Ovary (tissue), 9 donors: ENCODE measurements around the gene PPP2R2C. TPM values are rescaled to one million over a fixed set of nuclear protein-coding genes. Genes with fewer than 3 reads are reported as not detected.

Source experiments
- DNase-seq, 5 donors: peaks; one replicate each; pipeline ENCODE4 v3.0.0-alpha.2; 2019 to 2020
- H3K27ac ChIP-seq, 2 donors: fragments of 200-600 bp; one replicate each; pipeline versions ENCODE4 v1.5.1 to v1.8.0; 2019 to 2022
- H3K27me3 ChIP-seq: fragments of 200-600 bp; one replicate; pipeline ENCODE4 v1.8.0; 2022
- H3K36me3 ChIP-seq: fragments of 200-600 bp; sonication (generic); one replicate; pipeline ENCODE4 v1.5.1; 2019
- H3K4me1 ChIP-seq: one replicate; pipeline ENCODE4 v1.8.1; 2013; ENCODE audit warnings: mild to moderate bottlenecking, moderate library complexity; ENCODE audit not compliant: insufficient read depth
- H3K4me3 ChIP-seq: fragments of 200-600 bp; sonication (generic); one replicate; pipeline ENCODE4 v1.5.1; 2017
- H3K9me3 ChIP-seq, 2 donors: fragments of 200-600 bp in 1 of 2; sonication (generic) in 1 of 2; one replicate each; pipeline versions ENCODE4 v1.5.1 to v1.8.1; 2013 to 2019; ENCODE audit warnings: mild to moderate bottlenecking in 1 of 2, moderate library complexity in 1 of 2
- EP300 ChIP-seq: sonication (generic); formaldehyde crosslinking; IDR thresholded peaks from one replicate; pipeline ENCODE4 v1.6.1; 2017; ENCODE audit warnings: antibody characterized with exemption
- POLR2A ChIP-seq: fragments of 450-650 bp; IDR thresholded peaks from one replicate; pipeline ENCODE4 v1.6.1; 2017; ENCODE audit warnings: antibody characterized with exemption, mild to moderate bottlenecking, moderate library complexity
- WGBS, 3 donors: extraction: QIAGEN DNeasy Blood & Tissue Kit in 1 of 3; methylation state at CpG; one replicate each; pipeline versions ENCODE4 v1.1.5 to v1.1.7; 2013 to 2017; 5-methylcytosine and 5-hydroxymethylcytosine counted together
- intact Hi-C, 4 donors: fragments of 100-400 bp; cut with DNase I; formaldehyde crosslinking; loops; one replicate each; pipeline versions ENCODE4 v1.11.0 to v1.15.1; 2022 to 2023
- polyA plus RNA-seq, 2 donors: library from polyadenylated mRNA; stranded (reverse); fragments of 200-250 nt in 1 of 2; fragments of 350-450 nt in 1 of 2; fragmentation: Illumina TruSeq in 1 of 2; extraction: RNeasy Lipid Tissue Mini Kit (QIAGEN cat#74804) in 1 of 2; gene quantifications; one replicate each; pipeline ENCODE4 v1.2.3, GENCODE V29; 2013 to 2014
- total RNA-seq, 7 donors: library from RNA; depleted of rRNA in 2 of 7; stranded (reverse); fragments of >200 nt in 2 of 7; fragmentation: NEBNext Ultra II Directional in 3 of 7; extraction: Animal tissue kit (Norgen Biotek cat#: 25700) in 3 of 7; gene quantifications; one replicate each; pipeline versions ENCODE4 v1.1.0 to v1.2.4, GENCODE V29; 2016 to 2023
- TF ChIP-seq, protein P1 (sequence below), 3 donors: fragments of 450-650 bp in 2 of 3; fragments of 200-600 bp in 1 of 3; IDR thresholded peaks; one replicate each; pipeline versions ENCODE4 v1.5.1 to v1.8.0; 2016 to 2022; ENCODE audit warnings: antibody characterized with exemption in 3 of 3, mild to moderate bottlenecking in 1 of 3
- donor health status: DM: no; HTN: no; CAD: no; lungs with moderate emphysema.
- donor health status: DM: no; HTN: no; CAD: no.
- donor health status: Bipolar disorder and iron deficiency.
- donor health status: DM: yes; HTN: yes; CAD: no.
- donor health status: DM: no; HTN: no; CAD: no.
- donor health status: DM: yes; HTN: yes; CAD: no.

PPP2R2C gene
- total and polyA plus RNA-seq, 9 donors, result 0.12 to 4.5 (median 0.77) TPM

DNA sequence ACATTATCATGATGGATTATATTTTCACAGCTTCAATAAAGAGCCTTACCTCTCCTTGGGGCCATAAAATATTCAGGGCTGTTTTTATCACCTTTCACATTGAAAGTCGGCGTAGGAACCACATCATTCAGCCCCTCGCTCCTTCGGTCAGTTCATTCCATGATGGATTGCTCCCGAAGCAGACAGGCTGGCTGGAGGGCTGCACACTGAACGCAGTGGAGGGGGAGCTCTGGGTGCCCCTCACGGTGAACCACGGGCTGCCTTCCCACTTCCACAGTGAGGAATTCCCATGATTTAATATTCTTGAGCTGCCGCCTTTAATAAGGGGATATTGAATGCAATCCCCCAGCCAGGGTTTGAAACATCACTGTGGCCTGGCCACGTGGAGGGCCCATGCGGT lies 16.0 kb downstream of the PPP2R2C start:
- WGBS, 3 donors, result 76 to 78% (median 78%) methylated on average over 11 of the region's 11 CpGs
- Histone ChIP-seq H3K9me3 (no peaks in the 10 kb centered on the region), H3K27me3 (no peaks in the 10 kb centered on the region), H3K4me3 (no peak overlapping the region), H3K36me3 (no peaks in the 10 kb centered on the region), H3K4me1 (no peaks in the 10 kb centered on the region), H3K27ac (no peak overlapping the region)
- no peak for TF ChIP-seq POLR2A
- DNase-seq, result no peak
- intact Hi-C loops, result loop anchor here in 1 of 4 donors (2.0 kb wide), 1 partner anchor 64 kb away; no protein-coding TSS in a partner anchor

DNA sequence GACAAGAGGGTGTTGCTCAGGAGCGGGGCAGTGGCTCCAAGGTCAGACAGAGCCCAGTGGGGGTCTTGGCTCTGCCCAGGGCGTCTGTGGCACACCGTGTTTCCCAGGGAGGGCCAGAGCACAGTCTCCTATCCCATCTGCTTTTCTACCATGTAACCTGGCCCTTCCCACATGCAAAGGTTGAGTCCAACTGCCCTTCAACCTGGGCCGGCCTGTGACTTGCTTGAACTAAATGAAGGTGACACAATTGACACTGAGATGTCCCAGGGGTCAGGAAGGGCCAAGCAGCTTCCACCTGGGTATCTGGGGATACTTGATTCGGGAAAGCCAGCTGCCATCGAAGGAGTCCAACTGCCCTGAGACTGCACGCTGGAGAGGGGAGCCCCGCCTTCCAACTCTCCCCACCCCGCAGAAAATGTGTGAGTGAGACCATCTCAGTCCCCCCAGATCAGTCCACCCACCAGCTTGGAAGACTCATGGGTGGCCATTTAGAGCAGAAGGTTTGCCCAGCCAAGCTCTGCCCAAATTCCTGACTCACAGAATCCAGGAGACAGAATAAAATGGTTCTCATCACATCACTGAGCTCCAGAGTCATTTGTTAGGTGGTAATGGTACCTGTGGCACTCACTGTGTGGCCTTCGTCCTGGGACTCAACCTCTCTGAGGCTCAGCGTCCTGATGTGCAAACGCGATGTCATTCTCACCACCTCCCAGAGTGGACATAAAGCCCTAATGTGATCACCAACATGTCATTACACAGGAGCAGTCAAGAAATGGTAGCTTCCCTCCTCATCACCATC lies 18.1 kb downstream of the PPP2R2C start:
- no peak overlapping the region for H3K27ac ChIP-seq
- TF ChIP-seq EP300, result no peak
- TF ChIP-seq POLR2A, result no peak
- TF ChIP-seq, protein P1, sequence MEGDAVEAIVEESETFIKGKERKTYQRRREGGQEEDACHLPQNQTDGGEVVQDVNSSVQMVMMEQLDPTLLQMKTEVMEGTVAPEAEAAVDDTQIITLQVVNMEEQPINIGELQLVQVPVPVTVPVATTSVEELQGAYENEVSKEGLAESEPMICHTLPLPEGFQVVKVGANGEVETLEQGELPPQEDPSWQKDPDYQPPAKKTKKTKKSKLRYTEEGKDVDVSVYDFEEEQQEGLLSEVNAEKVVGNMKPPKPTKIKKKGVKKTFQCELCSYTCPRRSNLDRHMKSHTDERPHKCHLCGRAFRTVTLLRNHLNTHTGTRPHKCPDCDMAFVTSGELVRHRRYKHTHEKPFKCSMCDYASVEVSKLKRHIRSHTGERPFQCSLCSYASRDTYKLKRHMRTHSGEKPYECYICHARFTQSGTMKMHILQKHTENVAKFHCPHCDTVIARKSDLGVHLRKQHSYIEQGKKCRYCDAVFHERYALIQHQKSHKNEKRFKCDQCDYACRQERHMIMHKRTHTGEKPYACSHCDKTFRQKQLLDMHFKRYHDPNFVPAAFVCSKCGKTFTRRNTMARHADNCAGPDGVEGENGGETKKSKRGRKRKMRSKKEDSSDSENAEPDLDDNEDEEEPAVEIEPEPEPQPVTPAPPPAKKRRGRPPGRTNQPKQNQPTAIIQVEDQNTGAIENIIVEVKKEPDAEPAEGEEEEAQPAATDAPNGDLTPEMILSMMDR (IDR thresholded peaks at IDR 0.05), result no peak
- no peaks in the 10 kb centered on the region for H3K36me3 ChIP-seq
- H3K9me3 ChIP-seq, result no peaks in the 10 kb centered on the region
- no peak for DNase-seq
- H3K4me3 ChIP-seq, result no peak overlapping the region
- H3K27me3 ChIP-seq, result no peaks in the 10 kb centered on the region
- no peaks in the 10 kb centered on the region for H3K4me1 ChIP-seq
- intact Hi-C loops, result no loop called here
- 78 to 82% (median 79%) methylated on average over 13 of the region's 13 CpGs for WGBS, 3 donors

DNA sequence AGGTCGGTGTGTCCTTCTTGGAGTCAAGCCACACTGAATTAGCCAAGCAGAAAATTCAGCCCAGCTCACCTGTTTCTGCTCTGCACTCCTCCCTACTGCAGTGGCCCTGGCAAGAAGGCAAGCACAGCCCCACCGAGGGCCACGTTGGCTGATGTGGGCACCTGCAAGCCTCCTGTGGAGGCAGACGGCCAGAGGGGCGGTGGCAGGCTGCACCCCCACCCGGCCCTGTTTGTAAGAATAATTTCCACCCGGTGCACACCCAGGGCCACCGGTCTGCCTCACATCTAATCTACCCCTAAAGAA lies 18.8 kb downstream of the PPP2R2C start:
- WGBS, 3 donors, result 62 to 70% (median 66%) methylated on average over 8 of the region's 8 CpGs
- TF ChIP-seq, protein P1 (IDR thresholded peaks at IDR 0.05), result no peak
- TF ChIP-seq EP300, result no peak
- TF ChIP-seq POLR2A, result no peak
- no peak overlapping the region for H3K27ac ChIP-seq
- H3K4me3 ChIP-seq, result no peak overlapping the region
- H3K27me3 ChIP-seq, result no peaks in the 10 kb centered on the region
- no peak for DNase-seq
- H3K9me3 ChIP-seq, result no peaks in the 10 kb centered on the region
- intact Hi-C loops, result no loop called here
- H3K4me1 ChIP-seq, result no peaks in the 10 kb centered on the region
- H3K36me3 ChIP-seq, result no peaks in the 10 kb centered on the region

DNA sequence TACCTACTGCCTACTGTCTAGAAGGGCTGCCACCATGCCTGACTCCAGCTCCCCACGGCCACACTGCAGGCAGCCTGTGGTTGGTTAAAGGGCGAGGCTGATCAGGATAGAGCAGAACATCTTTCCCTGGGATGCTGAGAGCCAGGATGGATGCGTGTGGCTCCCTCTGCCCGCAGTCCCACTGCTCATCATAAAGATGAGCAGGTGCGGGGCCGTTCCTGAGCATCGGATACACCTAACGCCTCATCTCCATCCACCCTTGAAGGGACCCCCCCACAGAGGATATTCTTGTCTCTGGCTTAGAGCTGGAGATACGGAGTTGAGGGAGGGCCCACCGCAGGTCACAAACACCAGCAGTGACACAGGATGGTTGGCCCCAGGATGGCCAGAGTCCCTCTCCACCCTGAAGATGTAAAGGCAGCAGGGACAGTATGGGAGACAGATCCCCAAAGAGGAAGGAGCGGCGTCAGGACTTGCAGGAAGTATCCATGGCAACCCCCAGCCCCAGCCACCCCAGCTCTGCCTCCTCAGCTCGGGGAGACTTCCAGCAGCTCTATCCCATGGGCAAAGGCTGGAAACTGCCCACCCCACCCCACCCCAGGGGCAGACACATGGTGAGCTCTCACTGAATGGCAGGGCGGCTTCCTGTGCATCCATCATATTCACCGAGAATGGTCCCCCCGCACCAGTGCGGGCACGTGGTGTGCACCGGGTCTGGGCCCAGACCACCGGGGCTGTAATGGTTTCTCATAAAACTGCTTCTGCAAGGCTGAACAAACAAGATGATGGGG lies 19.3 kb downstream of the PPP2R2C start:
- intact Hi-C loops, result no loop called here
- Histone ChIP-seq H3K9me3 (no peaks in the 10 kb centered on the region), H3K4me3 (no peak overlapping the region), H3K27ac (no peak overlapping the region), H3K36me3 (no peaks in the 10 kb centered on the region), H3K4me1 (no peaks in the 10 kb centered on the region), H3K27me3 (no peaks in the 10 kb centered on the region)
- TF ChIP-seq, protein P1 (IDR thresholded peaks at IDR 0.05), result no peak
- no peak for TF ChIP-seq EP300
- no peak for TF ChIP-seq POLR2A
- DNase-seq, result no peak
- 77 to 84% (median 82%) methylated on average over 20 of the region's 20 CpGs for WGBS, 3 donors
